Activated CD4-positive, CD25-positive, alpha-beta regulatory T cell treated with anti-CD3 and anti-CD28 coated beads, Interleukin-2, amount 50 U/mL, for 72 hours (primary cell): ENCODE data around the gene SLC16A13.
"Not testable (repeated sequence)": the region's sequence is repeated elsewhere in the genome, so short reads cannot be mapped to it uniquely, and the experiment has no call there.

Experiments used
- DNase-seq: peaks from one replicate; pipeline ENCODE4 v3.0.0; 2021

SLC16A13 gene

GRCh38 chr17:7068268-7068667, 32.5 kb downstream of the SLC16A13 start:
- no peak for DNase-seq

GRCh38 chr17:7070712-7071111, 34.9 kb downstream of the SLC16A13 start:
- no peak for DNase-seq

- DNase-seq, result no peak
Observed at GRCh38 chr17:7072406-7072805, 36.6 kb downstream of the SLC16A13 start.

- DNase-seq, result no peak
Observed at GRCh38 chr17:7074931-7075330, 39.1 kb downstream of the SLC16A13 start.

- DNase-seq, result no peak
Observed at GRCh38 chr17:7077911-7078546, 42.2 kb downstream of the SLC16A13 start.

- DNase-seq, result no peak
Observed at GRCh38 chr17:7078711-7079110, 42.9 kb downstream of the SLC16A13 start.

GRCh38 chr17:7079581-7080455, 44.0 kb downstream of the SLC16A13 start, which contains the start of gene CLEC10A:
CLEC10A (minus strand) TSS chr17:7080251; CDS start chr17:7078812, 1,439 bp downstream.
- DNase-seq, result no peak

- DNase-seq, result no peak
Observed at GRCh38 chr17:7080456-7081041, 44.7 kb downstream of the SLC16A13 start.

- DNase-seq, result no peak
Observed at GRCh38 chr17:7081341-7082062, 45.7 kb downstream of the SLC16A13 start.

- no peak for DNase-seq
Observed at GRCh38 chr17:7083592-7083991, 47.8 kb downstream of the SLC16A13 start.

GRCh38 chr17:7084088-7084487, 48.3 kb downstream of the SLC16A13 start:
- no peak for DNase-seq

GRCh38 chr17:7088442-7088841, 52.6 kb downstream of the SLC16A13 start:
- not testable (repeated sequence) for DNase-seq

- DNase-seq, result not testable (repeated sequence)
Observed at GRCh38 chr17:7089570-7089969, 53.8 kb downstream of the SLC16A13 start.
